Left kidney (tissue), 2 donors: ENCODE results near the gene CNKSR3. TPM values are rescaled to one million over a fixed set of nuclear protein-coding genes. Genes with fewer than 3 reads are reported as not detected.
A peak's percentile ranks its signal among the peaks of the same experiment; 100 is the strongest.

ENCODE experiments used
- DNase-seq: peaks from one replicate; pipeline ENCODE4 v3.0.0-alpha.2; 2013
- polyA plus RNA-seq: library from polyadenylated mRNA; unstranded; fragments of 120-200 nt; gene quantifications from one replicate; pipeline ENCODE4 v1.2.1, GENCODE V29; 2013; ENCODE audit not compliant: insufficient read length

CNKSR3 gene
- polyA plus RNA-seq, 1 donor: 58.4 TPM

DNA sequence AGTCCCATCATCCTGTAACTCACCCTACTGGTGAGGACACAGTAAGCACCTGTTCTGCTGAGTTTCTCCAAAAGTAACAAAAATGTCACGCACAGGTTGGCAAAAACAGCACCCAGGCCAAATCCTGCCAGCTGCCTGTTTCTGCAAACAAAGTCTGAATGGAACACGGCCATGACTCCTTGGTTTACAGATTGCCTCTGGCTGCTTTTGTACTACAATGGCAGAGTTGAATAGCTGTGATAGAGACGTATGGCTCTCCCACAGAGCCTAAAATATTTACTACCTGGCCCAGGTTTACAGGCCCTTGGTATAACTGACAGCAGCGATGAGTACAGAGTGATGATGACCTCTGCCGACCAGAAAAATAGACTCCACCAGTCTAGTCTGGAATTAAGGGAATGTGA, 52.6 kb downstream of the CNKSR3 start:
- DNase-seq: no peak

GRCh38 chr6:154457046-154457713, 53.3 kb downstream of the CNKSR3 start:
- DNase-seq: no peak

GRCh38 chr6:154453329-154453728, 57.2 kb downstream of the CNKSR3 start:
- DNase-seq: no peak

- no peak for DNase-seq
These were observed 60.0 kb downstream of the CNKSR3 start for GRCh38 chr6:154450498-154450897.

GRCh38 chr6:154448448-154449096, 61.9 kb downstream of the CNKSR3 start:
- peak; percentile 45 for DNase-seq

DNA sequence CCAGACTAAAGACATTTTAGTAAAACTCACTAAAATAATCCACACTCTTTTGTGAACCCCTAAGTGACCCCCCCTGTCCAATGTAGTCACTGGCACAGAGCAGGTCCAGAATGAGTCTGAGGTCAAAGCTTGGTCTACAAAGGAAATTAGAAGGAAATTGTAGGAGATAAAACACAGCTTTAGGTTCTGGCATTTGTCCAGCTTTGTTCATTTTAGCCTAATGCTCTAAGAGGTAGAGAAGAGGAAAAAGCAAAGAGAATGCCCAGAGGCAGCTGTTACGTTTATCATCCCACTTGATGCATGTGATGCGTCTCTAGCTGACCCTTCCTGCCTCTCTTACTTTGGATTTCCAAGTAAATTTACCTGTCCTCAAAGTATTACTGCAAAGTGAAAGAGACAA, 62.5 kb downstream of the CNKSR3 start:
- DNase-seq: peak; percentile 65

DNA sequence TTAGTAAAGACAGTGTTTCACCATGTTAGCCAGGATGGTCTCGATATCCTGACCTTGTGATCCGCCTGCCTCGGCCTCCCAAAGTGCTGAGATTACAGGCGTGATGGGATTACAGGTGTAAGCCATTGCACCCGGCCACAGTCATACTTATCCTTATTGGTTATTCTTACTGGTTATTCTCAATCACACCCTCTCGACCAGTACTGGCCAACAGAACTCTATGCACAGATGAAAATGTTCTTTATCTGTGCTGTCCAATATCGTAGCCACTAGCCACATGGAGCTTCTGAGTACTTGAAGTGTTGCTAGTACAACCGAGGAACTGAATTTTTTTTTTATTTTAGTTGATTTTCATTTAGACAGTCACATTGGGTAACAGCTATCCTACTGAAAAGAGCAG, 63.5 kb downstream of the CNKSR3 start:
- DNase-seq: no peak

GRCh38 chr6:154445417-154445816, 65.1 kb downstream of the CNKSR3 start:
- DNase-seq: no peak

- DNase-seq: no peak
These were observed 68.5 kb downstream of the CNKSR3 start for GRCh38 chr6:154441995-154442310.

GRCh38 chr6:154440422-154441043, 70.0 kb downstream of the CNKSR3 start:
- no peak for DNase-seq

GRCh38 chr6:154440022-154440421, 70.5 kb downstream of the CNKSR3 start:
- no peak for DNase-seq

DNA sequence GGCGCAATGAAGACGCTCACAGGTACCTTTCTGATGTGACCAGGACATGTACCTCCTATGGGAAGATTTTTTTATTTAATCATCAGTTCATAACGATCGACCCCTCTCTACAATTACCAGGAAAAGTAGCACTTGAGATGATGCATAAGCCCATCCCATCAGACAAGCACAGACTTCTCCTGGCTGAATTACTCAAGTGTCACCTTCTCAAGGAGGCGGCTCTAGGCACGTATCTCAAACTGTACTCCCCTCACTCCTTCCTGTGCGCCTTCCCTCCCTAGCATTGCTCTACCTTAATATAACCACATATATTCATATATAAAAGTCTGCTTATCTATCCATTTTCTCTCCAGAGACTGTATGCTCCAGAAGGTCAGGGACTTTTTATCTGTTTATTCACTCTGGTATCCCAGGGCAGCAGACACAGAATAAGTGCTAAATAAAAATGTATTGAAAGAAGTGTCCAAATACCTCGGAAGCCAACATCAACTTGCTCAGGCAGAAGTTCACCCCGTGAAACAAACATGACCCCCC, 71.5 kb downstream of the CNKSR3 start:
- DNase-seq: no peak

- DNase-seq: no peak
These were observed 75.0 kb downstream of the CNKSR3 start for GRCh38 chr6:154435400-154435945.

- no peak for DNase-seq
These were observed 75.8 kb downstream of the CNKSR3 start for GRCh38 chr6:154434662-154435061.

GRCh38 chr6:154433477-154434241, 76.8 kb downstream of the CNKSR3 start:
- no peak for DNase-seq

DNA sequence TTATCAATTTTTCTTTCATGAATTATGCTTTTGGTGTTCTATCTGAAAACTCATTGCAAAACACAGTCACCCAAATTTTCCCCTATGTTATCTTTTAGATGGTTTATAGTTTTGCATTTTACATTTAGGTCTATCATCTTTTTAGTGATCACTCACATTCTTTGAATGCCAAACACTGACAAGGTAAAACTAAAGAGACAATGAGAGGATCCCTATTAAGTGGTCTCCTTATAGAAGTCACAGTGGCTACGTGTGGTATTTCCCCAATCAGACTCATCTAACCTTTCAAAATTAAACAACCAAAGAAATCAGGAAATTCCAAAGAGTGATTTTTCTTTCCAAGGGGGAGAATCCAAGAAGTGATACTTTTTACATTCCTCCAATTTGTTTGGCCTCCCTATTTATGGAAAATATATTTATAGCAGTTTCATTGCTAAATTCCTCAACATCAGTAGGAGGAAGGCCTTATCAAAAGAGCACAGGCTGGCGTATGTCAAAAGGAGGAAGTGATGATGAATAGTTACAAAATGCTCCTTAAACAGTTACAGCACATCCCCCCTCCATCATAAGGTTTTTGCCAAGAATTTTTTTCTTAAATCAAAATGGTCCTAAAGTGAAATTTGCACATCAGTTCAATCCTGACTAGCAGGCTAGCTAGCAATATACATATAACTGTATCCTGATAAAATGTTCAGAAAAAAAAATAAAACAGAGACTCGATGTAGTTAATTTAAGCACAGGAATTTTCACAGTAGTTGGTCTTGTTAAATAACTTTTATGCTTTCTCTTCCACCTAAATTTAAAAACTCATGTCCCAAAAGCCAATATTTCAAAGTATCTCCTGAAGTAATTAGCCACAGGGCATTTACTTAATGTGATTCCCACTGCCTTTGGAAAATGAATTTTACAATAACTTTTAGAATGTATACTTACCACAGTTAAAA, 77.7 kb downstream of the CNKSR3 start:
- no peak for DNase-seq

DNA sequence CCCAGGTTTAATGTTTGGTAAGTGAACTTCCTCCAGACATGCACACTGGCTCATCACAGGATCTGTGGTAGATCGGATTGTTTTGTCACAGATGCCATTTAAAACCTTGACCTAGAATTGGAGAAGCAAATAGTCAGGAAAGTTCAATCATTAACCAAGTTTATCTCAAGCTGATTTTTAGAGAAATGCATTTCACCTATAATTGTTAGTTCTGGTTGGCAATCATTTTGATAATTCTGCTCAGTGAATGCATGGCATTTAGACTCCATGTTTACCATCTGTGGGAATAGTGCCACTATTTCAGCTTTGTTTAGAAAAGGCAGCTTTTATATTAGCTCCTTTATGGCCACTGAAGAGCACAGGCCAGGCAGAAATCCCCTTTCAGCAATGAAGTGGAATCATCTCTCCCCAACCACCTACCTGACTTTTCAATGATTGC, 80.0 kb downstream of the CNKSR3 start:
- no peak for DNase-seq

DNA sequence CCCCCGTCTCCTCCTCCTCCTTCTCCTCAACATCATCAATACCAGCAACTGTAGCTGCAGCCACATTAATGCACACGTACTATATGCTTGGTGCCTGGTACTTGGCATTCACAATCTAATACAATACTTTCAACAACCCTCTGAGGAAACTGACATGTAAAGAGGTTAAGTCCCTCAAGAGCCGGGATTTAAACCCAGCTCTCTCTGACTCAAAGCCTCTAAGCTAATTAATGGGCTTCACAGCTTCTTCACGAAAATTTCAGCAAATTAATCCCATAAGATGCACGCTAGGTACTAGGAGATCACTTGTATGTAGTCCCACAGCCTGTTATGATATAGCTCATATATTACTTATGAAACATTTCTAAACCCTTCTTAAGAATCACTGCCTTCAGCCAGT, 80.8 kb downstream of the CNKSR3 start:
- DNase-seq: no peak

GRCh38 chr6:154428897-154429296, 81.6 kb downstream of the CNKSR3 start:
- DNase-seq: no peak

DNA sequence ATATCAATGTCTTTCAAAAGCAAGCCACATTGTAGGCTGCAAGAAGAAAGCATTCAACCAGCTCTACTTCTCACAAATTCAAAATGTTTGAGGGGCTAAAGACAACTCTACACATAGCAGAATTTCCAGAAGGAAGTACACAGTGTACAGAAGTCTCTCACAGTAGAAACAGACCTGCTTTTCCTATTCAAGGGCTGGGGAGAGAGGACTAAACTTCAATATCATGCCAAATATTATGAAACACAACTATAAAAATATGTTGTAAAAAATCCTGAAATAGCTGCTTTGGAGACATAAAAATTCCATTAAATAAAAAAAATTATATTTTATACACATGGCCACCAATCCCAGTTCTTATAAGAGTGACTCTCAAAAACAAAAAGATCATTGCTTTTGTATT, 83.0 kb downstream of the CNKSR3 start:
- DNase-seq: no peak

DNA sequence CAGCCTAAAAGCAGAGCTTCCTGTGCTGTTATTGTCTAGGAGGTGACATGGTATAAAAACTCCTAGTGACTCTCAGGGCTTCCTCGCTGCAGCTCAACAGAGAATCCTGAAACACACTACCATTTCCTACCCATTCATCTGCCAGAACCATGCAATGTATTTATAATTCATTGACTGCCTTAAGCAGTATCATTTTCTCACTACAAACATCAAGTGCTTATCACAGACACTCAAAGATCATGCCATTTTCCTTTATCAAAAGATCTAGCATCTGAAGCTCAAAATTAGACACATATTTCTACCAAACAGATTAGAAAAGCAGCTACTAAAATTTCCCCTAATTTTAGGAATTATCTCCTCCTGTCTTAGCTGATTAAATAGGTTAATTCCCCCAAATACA, 83.5 kb downstream of the CNKSR3 start:
- no peak for DNase-seq
